DOHH2 (cell line): ENCODE measurements around the gene KIF5C.

Experiments used
- CTCF ChIP-seq: fragments of 200-600 bp; sonication (generic); IDR thresholded peaks from one replicate; pipeline ENCODE4 v1.5.1; 2014; ENCODE audit warnings: antibody characterized with exemption, mild to moderate bottlenecking, low read depth, low read length; ENCODE audit not compliant: poor library complexity, severe bottlenecking
- EZH2phosphoT487 ChIP-seq: fragments of 200-600 bp; sonication (generic); IDR thresholded peaks from 2 replicates; pipeline ENCODE4 v1.6.1; 2017; ENCODE audit warnings: borderline replicate concordance, mild to moderate bottlenecking, antibody characterized with exemption, low read length, moderate library complexity, mixed read lengths

GRCh38 chr2:149068225-149068995, 193.4 kb downstream of the KIF5C start:
- no peak for TF ChIP-seq CTCF
- no peak for TF ChIP-seq EZH2phosphoT487
